HEK293 (cell line): ENCODE data around the gene TPM2.

Source experiments
- PRDM6 ChIP-seq: fragments of 450-650 bp; formaldehyde crosslinking; IDR thresholded peaks from 2 replicates; pipeline ENCODE4 v1.5.1; 2017; ENCODE audit warnings: missing biosample characterization, missing genetic modification characterization
- SCRT1 ChIP-seq: fragments of 450-650 bp; formaldehyde crosslinking; IDR thresholded peaks from 2 replicates; pipeline ENCODE4 v1.5.1; 2016; ENCODE audit warnings: missing biosample characterization, missing genetic modification characterization, borderline replicate concordance
- SETDB1 ChIP-seq: IDR thresholded peaks from one replicate; pipeline ENCODE4 v1.6.1; 2017; ENCODE audit warnings: mild to moderate bottlenecking, low read length, moderate library complexity, mixed read lengths; ENCODE audit not compliant: insufficient read length
- SP2 ChIP-seq: fragments of 450-650 bp; formaldehyde crosslinking; IDR thresholded peaks from 2 replicates; pipeline ENCODE4 v1.5.1; 2016; ENCODE audit warnings: missing biosample characterization, missing genetic modification characterization
- ZBTB1 ChIP-seq: fragments of 450-650 bp; formaldehyde crosslinking; IDR thresholded peaks from 2 replicates; pipeline ENCODE4 v1.5.1; 2016; ENCODE audit warnings: missing biosample characterization, missing genetic modification characterization
- ZBTB20 ChIP-seq: fragments of 450-650 bp; formaldehyde crosslinking; IDR thresholded peaks from 2 replicates; pipeline ENCODE4 v1.5.1; 2016; ENCODE audit warnings: missing biosample characterization, missing genetic modification characterization
- ZBTB48 ChIP-seq: fragments of 450-650 bp; formaldehyde crosslinking; IDR thresholded peaks from 2 replicates; pipeline ENCODE4 v1.5.1; 2016; ENCODE audit warnings: missing biosample characterization, missing genetic modification characterization
- ZNF138 ChIP-seq: fragments of 450-650 bp; formaldehyde crosslinking; IDR thresholded peaks from 2 replicates; pipeline ENCODE4 v1.5.1; 2016; ENCODE audit warnings: missing biosample characterization, missing genetic modification characterization, borderline replicate concordance
- ZNF184 ChIP-seq: fragments of 450-650 bp; IDR thresholded peaks from 2 replicates; pipeline ENCODE4 v1.5.1; 2018; ENCODE audit warnings: missing biosample characterization, mild to moderate bottlenecking, missing genetic modification characterization
- ZNF335 ChIP-seq: fragments of 450-650 bp; formaldehyde crosslinking; conservative IDR thresholded peaks from 2 replicates; pipeline ENCODE4 v1.5.1; 2016; ENCODE audit warnings: missing biosample characterization, missing genetic modification characterization
- ZNF391 ChIP-seq: fragments of 450-650 bp; formaldehyde crosslinking; IDR thresholded peaks from 2 replicates; pipeline ENCODE4 v1.5.1; 2016; ENCODE audit warnings: low read depth, missing biosample characterization, missing genetic modification characterization, borderline replicate concordance
- ZNF423 ChIP-seq: fragments of 450-650 bp; formaldehyde crosslinking; IDR thresholded peaks from 2 replicates; pipeline ENCODE4 v1.5.1; 2016; ENCODE audit warnings: missing biosample characterization, missing genetic modification characterization
- ZNF473 ChIP-seq: fragments of 450-650 bp; formaldehyde crosslinking; IDR thresholded peaks from 2 replicates; pipeline ENCODE4 v1.5.1; 2017; ENCODE audit warnings: missing biosample characterization, missing genetic modification characterization
- ZNF558 ChIP-seq: fragments of 450-650 bp; formaldehyde crosslinking; IDR thresholded peaks from 2 replicates; pipeline ENCODE4 v1.5.1; 2016; ENCODE audit warnings: missing biosample characterization, missing genetic modification characterization
- ZNF639 ChIP-seq: fragments of 450-650 bp; formaldehyde crosslinking; IDR thresholded peaks from 2 replicates; pipeline ENCODE4 v1.5.1; 2016; ENCODE audit warnings: missing biosample characterization, missing genetic modification characterization
- ZNF768 ChIP-seq: fragments of 450-650 bp; formaldehyde crosslinking; IDR thresholded peaks from 2 replicates; pipeline ENCODE4 v1.5.1; 2018; ENCODE audit warnings: missing biosample characterization, mild to moderate bottlenecking, missing genetic modification characterization
- TF ChIP-seq, protein P1 (sequence below): fragments of 450-650 bp; formaldehyde crosslinking; IDR thresholded peaks from 2 replicates; pipeline ENCODE4 v1.5.1; 2016; ENCODE audit warnings: missing biosample characterization, missing genetic modification characterization
- TF ChIP-seq, protein P2 (sequence below): fragments of 450-650 bp; formaldehyde crosslinking; IDR thresholded peaks from 2 replicates; pipeline ENCODE4 v1.5.1; 2016; ENCODE audit warnings: missing biosample characterization, missing genetic modification characterization
- TF ChIP-seq, protein P3 (sequence below): fragments of 450-650 bp; formaldehyde crosslinking; IDR thresholded peaks from 2 replicates; pipeline ENCODE4 v1.5.1; 2016; ENCODE audit warnings: missing biosample characterization, missing genetic modification characterization
- TF ChIP-seq, protein P4 (sequence below): fragments of 450-650 bp; formaldehyde crosslinking; IDR thresholded peaks from 2 replicates; pipeline ENCODE4 v1.5.1; 2016; ENCODE audit warnings: missing biosample characterization, missing genetic modification characterization
- TF ChIP-seq, protein P5 (sequence below): fragments of 450-650 bp; formaldehyde crosslinking; optimal IDR thresholded peaks from 2 replicates; pipeline ENCODE3; 2016; ENCODE audit warnings: missing biosample characterization, mild to moderate bottlenecking, missing genetic modification characterization
- TF ChIP-seq, protein P6 (sequence below): IDR thresholded peaks from 2 replicates; pipeline ENCODE4 v1.6.1; 2011; ENCODE audit warnings: mild to moderate bottlenecking, low read depth, low read length, borderline replicate concordance
- TF ChIP-seq, protein P7 (sequence below): fragments of 450-650 bp; formaldehyde crosslinking; IDR thresholded peaks from 2 replicates; pipeline ENCODE4 v1.5.1; 2016; ENCODE audit warnings: missing biosample characterization, missing genetic modification characterization
- TF ChIP-seq, protein P8 (sequence below): fragments of 450-650 bp; formaldehyde crosslinking; IDR thresholded peaks from 2 replicates; pipeline ENCODE4 v1.5.1; 2016; ENCODE audit warnings: missing biosample characterization, missing genetic modification characterization

The TPM2 gene

DNA sequence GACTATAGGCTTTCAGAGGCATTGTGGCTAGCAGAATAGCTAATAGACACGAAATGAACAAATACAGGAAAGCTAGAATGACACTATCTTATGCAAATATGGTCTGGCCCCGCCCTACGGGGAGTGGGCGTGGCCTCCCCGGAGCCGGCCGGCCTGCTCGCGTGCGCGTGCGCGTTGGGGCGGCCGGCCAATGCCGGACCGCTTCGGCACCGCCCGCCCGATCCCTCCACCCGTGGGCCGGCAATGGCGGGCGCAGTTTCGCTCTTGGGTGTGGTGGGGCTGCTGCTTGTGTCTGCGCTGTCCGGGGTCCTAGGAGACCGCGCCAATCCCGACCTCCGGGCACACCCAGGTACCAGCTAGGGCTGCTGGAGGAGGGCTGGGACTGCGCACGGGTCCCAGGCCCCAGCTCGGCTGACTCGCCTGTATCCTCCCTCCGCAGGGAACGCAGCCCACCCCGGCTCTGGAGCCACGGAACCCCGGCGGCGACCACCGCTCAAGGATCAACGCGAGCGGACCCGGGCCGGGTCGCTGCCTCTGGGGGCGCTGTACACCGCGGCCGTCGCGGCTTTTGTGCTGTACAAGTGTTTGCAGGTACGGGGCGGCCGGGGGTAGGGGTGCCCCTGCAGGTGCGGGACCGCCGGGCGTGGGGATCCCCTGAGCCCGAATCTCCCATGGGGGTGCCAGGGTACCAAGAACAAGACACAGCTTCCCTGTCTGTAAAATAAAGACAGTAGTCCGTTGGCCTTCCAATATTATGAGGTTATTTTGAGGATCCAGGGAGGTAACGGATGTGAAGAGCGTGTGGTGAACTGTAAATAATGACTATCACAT lies 31.4 kb downstream of the TPM2 start, which contains the start of gene CCDC107 (continued):
- TF ChIP-seq, protein P1, sequence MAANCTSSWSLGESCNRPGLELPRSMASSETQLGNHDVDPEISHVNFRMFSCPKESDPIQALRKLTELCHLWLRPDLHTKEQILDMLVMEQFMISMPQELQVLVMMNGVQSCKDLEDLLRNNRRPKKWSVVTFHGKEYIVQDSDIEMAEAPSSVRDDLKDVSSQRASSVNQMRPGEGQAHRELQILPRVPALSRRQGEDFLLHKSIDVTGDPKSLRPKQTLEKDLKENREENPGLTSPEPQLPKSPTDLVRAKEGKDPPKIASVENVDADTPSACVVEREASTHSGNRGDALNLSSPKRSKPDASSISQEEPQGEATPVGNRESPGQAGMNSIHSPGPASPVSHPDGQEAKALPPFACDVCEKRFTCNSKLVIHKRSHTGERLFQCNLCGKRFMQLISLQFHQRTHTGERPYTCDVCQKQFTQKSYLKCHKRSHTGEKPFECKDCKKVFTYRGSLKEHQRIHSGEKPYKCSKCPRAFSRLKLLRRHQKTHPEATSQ (tag by site-specific recombination): 0 out of 2 replicates have a peak, but pooled peaks have one; percentile 72
- peak; percentile 74 for TF ChIP-seq ZBTB48 (tag by site-specific recombination)
- TF ChIP-seq, protein P2, sequence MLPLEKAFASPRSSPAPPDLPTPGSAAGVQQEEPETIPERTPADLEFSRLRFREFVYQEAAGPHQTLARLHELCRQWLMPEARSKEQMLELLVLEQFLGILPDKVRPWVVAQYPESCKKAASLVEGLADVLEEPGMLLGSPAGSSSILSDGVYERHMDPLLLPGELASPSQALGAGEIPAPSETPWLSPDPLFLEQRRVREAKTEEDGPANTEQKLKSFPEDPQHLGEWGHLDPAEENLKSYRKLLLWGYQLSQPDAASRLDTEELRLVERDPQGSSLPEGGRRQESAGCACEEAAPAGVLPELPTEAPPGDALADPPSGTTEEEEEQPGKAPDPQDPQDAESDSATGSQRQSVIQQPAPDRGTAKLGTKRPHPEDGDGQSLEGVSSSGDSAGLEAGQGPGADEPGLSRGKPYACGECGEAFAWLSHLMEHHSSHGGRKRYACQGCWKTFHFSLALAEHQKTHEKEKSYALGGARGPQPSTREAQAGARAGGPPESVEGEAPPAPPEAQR (tag by site-specific recombination): no peak
- no peak for TF ChIP-seq SCRT1 (tag by site-specific recombination)
- TF ChIP-seq, protein P3, sequence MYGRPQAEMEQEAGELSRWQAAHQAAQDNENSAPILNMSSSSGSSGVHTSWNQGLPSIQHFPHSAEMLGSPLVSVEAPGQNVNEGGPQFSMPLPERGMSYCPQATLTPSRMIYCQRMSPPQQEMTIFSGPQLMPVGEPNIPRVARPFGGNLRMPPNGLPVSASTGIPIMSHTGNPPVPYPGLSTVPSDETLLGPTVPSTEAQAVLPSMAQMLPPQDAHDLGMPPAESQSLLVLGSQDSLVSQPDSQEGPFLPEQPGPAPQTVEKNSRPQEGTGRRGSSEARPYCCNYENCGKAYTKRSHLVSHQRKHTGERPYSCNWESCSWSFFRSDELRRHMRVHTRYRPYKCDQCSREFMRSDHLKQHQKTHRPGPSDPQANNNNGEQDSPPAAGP (tag by site-specific recombination): no peak
- TF ChIP-seq ZNF768 (tag by site-specific recombination): no peak
- peak; percentile 50 for TF ChIP-seq SP2 (tag by site-specific recombination)
- TF ChIP-seq, protein P4, sequence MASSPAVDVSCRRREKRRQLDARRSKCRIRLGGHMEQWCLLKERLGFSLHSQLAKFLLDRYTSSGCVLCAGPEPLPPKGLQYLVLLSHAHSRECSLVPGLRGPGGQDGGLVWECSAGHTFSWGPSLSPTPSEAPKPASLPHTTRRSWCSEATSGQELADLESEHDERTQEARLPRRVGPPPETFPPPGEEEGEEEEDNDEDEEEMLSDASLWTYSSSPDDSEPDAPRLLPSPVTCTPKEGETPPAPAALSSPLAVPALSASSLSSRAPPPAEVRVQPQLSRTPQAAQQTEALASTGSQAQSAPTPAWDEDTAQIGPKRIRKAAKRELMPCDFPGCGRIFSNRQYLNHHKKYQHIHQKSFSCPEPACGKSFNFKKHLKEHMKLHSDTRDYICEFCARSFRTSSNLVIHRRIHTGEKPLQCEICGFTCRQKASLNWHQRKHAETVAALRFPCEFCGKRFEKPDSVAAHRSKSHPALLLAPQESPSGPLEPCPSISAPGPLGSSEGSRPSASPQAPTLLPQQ (tag by site-specific recombination): peak; percentile 31; the same call in 1 of the 2 replicates
- TF ChIP-seq ZNF184 (tag by site-specific recombination): no peak
- no peak for TF ChIP-seq PRDM6
- no peak for TF ChIP-seq ZNF639 (tag by site-specific recombination)
- TF ChIP-seq ZBTB1 (tag by site-specific recombination): no peak
- TF ChIP-seq ZNF423 (tag by site-specific recombination): 0 out of 2 replicates have a peak, but pooled peaks have one; percentile 15
- no peak for TF ChIP-seq ZNF473 (tag by site-specific recombination)
- TF ChIP-seq ZNF391 (tag by site-specific recombination): no peak
- peak; percentile 70 for TF ChIP-seq ZNF335 (tag by site-specific recombination)
- TF ChIP-seq SETDB1: no peak
- TF ChIP-seq, protein P5, sequence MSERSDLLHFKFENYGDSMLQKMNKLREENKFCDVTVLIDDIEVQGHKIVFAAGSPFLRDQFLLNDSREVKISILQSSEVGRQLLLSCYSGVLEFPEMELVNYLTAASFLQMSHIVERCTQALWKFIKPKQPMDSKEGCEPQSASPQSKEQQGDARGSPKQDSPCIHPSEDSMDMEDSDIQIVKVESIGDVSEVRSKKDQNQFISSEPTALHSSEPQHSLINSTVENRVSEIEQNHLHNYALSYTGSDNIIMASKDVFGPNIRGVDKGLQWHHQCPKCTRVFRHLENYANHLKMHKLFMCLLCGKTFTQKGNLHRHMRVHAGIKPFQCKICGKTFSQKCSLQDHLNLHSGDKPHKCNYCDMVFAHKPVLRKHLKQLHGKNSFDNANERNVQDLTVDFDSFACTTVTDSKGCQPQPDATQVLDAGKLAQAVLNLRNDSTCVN: no peak
- TF ChIP-seq ZNF138 (tag by site-specific recombination): no peak
- TF ChIP-seq, protein P6, sequence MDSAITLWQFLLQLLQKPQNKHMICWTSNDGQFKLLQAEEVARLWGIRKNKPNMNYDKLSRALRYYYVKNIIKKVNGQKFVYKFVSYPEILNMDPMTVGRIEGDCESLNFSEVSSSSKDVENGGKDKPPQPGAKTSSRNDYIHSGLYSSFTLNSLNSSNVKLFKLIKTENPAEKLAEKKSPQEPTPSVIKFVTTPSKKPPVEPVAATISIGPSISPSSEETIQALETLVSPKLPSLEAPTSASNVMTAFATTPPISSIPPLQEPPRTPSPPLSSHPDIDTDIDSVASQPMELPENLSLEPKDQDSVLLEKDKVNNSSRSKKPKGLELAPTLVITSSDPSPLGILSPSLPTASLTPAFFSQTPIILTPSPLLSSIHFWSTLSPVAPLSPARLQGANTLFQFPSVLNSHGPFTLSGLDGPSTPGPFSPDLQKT: no peak
- no peak for TF ChIP-seq ZNF558 (tag by site-specific recombination)
- TF ChIP-seq, protein P7, sequence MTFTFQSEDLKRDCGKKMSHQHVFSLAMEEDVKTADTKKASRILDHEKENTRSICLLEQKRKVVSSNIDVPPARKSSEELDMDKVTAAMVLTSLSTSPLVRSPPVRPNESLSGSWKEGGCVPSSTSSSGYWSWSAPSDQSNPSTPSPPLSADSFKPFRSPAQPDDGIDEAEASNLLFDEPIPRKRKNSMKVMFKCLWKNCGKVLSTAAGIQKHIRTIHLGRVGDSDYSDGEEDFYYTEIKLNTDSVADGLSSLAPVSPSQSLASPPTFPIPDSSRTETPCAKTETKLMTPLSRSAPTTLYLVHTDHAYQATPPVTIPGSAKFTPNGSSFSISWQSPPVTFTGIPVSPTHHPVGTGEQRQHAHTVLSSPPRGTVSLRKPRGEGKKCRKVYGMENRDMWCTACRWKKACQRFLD (tag by site-specific recombination): no peak
- peak; percentile 93 for TF ChIP-seq ZBTB20
- TF ChIP-seq, protein P8, sequence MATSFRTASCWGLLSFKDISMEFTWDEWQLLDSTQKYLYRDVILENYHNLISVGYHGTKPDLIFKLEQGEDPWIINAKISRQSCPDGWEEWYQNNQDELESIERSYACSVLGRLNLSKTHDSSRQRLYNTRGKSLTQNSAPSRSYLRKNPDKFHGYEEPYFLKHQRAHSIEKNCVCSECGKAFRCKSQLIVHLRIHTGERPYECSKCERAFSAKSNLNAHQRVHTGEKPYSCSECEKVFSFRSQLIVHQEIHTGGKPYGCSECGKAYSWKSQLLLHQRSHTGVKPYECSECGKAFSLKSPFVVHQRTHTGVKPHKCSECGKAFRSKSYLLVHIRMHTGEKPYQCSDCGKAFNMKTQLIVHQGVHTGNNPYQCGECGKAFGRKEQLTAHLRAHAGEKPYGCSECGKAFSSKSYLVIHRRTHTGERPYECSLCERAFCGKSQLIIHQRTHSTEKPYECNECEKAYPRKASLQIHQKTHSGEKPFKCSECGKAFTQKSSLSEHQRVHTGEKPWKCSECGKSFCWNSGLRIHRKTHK (tag by site-specific recombination): no peak
